ENCODE data around the gene KDM5A.

The KDM5A gene

DNA sequence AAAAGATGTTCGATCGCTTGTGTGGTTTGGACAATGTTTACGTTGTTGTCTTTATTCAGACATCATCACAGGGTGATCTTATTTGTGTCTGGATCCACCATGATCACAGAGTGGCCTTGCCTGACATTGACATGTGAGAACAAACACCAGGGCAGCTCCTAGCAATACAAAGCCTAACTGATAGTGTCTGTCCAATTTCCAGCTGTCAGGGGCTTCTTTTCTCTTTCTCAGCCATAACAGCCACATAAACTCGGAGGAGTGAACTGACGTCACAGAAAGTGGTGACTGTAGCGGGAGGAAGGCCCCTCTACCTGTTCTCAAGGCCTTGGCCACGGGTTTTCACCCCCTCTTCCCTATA is 120.7 kb downstream of the KDM5A start:
- DNase-seq, result no peak

DNA sequence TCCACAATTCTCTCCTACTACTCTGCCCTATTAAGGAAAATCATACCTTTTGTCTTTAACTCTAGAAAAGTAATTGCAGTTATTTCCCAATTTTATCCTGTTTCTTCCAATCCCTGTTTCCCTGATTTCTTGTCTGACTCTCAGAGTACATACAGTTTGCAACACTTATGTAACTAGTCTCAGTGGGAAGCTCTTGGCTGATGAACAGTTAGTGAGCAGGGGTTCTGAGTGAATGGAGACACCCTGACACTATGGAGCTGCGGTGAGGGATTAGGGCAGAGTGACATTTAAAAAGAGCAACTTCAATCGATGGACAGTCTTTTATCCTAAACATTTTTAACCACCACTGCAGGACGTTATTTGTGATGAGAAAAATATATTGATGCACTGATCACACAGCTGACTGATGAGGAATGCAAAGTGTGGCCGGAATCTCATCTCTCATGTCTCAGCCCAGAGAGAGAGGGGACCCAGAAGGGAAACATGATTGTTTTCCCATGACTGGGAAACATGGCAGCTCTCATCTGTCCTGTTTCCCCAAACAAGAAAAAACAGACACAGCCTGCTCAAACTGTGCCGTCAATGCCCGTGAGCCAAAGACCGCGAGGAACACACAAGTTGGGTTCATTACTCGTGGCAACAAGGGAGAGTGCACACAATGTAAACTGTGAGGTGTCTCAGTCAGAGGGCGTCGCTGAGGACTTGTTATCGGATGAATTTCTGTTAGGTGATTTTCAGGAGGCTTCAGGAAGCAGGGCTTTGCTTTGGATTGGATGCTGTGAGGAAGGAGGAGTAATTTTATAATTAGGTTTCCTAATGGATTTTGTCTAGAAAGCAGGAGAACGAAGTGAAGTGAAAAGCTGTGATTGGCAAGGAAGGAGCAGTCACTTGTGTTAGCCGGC is 121.3 kb downstream of the KDM5A start:
- DNase-seq, result no peak

DNA sequence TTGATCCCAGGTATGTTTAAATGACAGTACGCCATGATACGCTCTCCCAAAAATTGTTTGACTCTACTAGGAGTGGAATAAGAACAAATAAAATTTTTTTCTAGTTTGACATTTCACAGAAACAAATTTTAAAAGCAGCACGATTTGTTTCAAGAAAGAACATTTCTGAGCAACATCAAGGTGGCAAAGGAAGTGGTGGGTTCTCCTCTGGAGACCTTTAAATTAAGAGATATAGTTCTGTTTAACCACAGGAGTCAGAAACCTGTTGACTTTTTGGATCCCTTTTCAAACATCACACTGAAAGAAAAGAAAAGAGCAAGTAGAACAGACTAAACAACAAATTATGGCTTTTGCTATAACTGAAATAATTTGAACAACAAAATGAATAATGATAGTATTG is 124.0 kb downstream of the KDM5A start:
- DNase-seq, result no peak

DNA sequence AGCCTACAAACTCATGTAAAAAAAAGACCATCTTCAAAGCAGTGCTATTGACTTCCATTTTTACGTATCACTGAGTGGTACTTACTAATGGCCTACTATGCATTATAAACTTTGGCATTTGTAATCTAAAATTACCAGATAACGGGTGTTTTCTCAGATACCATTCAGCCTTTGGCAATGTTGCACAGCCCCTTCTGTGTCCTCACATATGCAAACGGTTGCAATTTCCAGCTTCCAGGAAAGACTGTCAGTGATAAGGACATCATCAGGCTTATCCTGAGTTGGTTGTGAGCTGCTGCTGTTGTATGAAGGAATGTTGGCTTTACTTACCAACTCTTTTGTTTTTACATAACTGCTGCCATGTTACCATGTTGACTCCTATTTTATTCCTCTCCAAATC is 124.9 kb downstream of the KDM5A start:
- no peak for DNase-seq

DNA sequence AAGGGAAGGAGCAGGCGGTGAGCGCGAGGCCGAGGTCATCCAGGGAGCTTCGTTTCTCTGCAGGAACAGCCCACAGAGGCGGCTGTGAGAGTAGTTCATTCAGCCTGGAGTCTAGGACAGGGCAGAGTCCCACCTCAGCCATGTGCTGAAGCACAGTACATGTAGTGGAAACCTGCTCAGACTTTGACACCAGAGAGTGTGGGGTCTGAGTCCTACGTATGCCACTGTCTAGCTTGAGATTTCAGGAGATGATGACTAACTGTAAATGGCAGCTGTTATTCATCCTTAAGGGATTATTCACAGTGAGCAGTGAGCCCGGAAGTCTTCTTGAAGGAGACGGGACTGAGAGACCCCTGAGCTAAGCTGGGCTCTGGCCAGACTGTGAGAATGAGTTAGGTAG is 125.5 kb downstream of the KDM5A start:
- DNase-seq, result no peak

DNA sequence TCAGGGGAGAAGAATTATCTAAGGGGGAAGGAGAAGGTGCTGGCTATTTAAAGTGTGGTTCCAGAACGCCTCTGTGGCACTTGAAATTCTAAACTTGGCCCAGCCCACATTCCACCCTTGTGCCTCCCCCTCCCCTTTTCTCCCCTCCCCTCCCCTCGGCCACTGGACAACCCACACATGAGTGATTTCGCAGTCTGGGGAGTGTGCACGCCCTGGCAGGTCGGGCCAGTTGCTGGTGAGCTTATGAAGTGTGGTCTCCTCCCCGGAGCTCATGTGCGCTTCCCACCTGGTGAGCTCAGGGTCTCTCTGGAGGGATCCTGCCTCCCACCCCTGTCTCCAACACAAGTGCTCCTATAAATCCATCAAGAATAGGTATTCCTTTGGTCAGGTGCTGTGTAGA is 126.3 kb downstream of the KDM5A start, which contains the start of gene SLC6A13:
SLC6A13 (minus strand) TSS at position 20 of the 400 bp plus-strand sequence. CDS start 2,784 bp downstream, outside the sequence.
- no peak for DNase-seq

DNA sequence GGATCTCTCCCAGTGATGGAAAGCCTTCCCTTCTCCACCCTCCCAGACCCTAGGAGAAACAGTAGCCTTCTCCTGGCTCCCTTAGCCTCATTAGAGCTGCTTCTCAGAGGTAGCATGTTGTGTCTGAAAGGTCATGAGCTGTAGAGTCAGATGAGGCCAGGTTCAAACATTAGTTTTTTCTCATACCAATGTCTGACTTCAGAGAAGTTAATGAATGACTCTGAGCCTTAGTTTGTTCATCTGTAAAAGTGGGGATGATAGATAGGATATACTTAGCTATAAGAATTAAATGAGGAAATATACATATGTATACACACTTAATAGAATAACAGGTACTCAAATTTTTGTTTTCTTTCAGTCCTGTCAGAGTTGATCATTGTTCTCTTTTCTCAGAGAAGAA is 127.0 kb downstream of the KDM5A start:
- DNase-seq, result no peak

DNA sequence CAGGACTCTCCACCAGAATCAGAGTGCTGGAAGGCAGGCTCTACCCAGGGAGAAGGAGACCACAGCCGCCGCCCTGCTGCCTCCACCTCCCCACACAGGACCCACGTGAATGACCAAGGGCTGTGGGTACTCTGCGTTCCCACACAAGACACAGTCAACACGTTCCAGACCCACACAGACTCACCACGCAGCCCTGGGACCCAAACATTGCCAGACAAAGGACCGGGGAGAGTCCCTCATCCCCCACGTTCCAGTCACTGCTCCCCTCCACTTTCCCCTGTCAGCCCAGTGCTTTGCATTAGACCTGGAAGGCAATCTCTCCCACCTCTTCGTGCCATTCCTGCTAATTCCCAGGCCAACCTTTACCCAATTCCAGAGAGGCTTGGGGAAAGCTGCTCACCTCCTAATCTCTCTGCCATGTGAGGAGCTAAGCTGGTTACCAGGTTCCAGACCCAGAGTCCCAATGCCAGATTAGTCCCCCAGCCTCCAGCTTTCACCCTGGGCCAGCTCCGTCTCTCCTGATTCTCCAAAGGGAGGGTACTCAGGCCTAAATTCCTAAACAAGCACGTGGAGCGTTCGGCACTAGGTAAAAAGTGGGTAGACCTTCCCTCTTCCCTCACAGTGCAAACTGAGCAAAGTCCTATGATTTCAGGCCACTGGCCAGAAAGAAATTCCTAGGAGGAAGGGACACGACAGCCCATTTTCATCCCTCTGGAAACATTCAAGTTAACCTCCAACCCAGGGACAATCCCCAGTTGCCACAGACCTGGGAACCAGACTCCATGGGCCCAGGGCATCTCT is 131.4 kb downstream of the KDM5A start:
- no peak for DNase-seq

DNA sequence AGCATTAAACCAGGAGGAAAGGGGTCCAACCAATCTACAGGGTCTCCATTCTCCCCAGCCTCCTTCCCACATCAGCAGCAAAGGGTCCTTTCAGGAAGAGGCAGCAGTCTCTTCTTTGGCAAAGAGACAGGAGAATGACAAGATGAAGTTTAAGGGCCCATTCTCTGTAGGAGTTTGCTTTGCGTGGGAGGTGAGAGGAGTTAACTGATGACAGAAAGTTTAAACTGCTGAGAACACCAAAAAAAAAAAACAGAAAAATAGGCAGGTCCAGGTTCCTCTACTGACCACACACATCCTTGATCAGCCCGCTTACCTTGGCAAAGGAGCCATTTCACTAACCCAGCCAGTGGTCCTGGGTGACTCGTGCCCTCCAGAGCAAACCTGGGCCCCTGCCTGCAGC is 132.2 kb downstream of the KDM5A start:
- no peak for DNase-seq

DNA sequence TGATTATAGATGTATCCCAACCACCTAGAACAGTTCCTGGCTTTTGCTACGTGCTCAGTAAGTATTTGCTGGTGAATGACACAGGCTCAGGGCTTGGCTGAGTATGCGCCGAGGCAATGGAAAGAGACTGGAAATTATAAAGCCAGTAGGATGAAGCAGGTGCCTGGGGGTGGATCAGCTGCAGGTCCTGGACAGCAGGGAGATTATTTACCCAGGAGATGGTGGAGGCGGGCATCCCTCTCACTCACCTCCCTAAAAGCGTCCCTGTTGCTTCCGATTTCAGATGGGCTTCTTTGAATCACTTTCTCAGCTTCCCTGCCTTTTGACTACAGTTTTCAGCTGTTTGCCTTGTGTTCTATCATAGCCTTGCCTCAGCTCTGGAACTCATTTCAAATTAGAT is 132.9 kb downstream of the KDM5A start:
- no peak for DNase-seq

DNA sequence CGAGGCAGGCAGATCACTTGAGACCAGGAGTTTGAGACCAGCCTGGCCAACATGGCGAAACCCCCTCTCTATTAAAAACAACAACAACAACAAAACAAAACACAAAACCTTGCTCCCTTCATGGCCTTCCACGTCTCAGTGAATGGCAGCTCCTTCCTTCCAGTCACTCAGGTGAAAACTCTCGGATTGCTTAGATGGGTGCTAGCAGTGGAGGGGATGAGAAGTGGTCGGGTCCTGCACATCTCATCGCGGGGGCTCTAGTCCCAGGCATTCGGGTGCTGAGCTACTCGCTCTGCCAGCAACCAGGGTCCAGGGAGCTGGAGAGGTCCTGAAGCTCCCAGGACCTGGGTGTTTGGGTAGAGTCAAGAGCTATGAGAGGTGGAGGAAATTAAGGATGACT is 134.2 kb downstream of the KDM5A start:
- DNase-seq, result no peak

DNA sequence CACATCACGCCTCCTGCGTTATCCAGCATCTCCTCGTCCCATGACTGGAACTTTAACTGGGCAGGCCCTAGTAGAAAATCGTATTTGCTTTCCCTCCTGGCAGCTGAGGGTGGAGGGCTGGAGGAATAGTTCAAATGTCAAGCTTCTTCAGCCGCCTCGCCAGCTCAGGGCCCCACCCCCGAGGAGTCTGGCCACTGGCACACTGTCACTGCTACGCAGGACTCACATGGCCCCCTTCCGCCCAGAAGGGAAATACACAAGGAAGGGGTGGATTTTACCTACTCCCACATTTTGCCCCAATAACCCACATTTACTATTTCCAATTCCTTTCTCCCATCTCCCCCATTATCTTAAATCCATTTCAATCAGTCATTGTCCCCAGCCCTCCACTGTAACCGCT is 135.1 kb downstream of the KDM5A start:
- no peak for DNase-seq

DNA sequence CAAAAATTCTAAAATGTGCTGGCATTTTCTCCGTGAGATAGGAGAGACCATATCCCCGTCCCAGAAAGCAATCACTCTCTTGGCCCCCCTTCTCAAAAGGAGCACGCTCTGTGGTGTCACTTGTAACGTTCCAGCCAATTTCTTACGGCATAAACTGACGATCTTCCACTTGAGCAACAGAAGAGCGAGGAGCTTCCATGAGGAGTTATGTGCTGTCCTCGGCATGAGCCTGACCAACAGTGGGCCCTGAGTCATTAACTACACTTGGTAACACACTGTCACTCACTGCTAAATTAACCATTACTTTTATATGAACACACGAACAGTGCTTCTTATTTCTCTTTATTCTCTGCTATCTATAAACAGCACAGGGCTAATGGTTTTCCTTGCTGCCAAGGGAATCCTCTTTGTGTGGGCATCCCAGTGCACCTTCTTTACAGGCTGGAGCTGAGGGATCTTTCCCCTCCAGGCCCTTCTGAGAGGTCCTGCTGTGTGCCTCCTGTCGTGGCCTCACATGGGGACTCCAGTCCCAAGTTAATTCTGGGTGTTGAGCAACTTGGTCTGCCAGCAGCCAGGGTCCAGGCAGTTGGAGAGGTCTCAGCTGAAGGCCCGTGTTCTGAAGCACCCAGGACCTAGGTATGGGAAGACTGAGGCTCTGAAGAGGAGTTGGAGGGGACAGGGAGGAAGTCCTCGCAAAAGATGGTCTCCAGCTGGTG is 135.8 kb downstream of the KDM5A start:
- no peak for DNase-seq

DNA sequence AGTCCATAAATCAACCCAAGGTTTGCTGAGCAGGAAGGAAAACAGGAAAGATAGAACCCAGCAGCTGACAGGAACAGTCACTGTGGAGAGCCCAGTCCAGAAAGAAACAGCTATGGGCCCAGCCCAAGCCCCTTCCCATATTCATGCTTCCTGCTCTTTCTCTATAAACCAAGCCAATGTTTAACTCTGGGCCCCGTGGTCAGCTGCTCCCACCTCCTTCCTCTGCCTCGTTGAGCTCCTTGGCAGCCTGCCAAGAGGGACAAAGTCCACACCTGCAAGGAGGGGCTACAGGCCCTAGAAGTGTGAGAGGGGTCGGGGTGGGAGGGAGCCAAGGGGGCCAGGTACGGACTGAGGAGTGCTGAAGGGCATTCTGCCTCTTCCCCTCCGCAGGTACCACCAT is 136.5 kb downstream of the KDM5A start:
- DNase-seq, result no peak

DNA sequence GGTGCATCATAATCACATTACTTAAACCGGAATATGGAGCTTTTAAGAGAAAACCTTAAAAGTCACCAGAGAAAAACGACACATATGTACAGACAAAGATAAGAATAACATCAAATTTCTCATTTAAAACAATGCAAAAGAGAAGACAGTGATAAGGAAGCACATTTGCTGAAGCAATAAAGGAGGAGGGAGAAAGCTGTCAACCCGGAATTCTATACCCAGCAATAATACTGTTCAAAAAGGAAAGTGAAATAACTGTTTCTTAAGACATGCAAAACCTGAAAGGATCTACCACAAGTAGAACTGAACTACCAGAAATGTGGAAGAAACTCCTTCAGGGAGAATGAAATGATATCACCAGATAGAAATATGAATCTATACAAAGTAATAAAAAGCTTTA is 141.8 kb downstream of the KDM5A start:
- DNase-seq, result no peak

DNA sequence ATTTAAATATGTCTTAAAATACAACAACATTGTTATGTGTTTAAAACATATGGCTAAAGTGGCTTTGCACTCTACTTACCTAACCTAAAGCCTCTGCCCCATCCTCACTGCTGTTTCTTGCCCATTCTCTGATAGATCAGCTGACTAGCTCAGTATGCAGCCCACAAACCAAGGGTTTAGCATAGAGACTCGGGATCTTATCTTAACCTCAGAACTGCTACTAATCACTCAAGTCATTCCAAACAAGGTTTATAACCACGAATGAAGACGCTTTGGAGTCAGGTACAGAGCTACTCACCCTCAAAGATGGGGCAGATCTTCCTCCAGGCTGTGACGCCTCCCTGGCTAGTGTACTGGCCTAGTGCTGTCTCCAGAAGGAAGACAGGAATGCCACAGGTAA is 145.7 kb downstream of the KDM5A start:
- DNase-seq, result no peak

DNA sequence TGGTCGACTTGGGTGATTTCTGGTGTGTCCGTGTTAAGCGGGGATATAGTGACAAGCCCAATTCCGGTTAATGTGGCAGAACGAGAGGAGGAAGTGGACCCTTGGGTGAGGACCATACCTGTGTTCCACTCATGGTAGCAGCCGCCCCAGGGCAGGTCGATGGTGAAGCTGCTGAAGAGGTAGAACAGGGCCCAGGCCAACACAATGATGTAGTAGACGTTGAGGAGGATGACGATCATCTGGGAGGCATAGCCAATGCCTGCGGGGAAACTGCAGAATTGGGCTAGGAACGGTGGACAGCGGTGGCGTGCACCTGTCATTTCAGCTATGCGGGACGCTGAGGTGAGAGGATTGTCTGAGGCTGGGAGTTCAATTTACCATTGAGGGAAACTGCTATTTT is 146.6 kb downstream of the KDM5A start:
- DNase-seq, result no peak

DNA sequence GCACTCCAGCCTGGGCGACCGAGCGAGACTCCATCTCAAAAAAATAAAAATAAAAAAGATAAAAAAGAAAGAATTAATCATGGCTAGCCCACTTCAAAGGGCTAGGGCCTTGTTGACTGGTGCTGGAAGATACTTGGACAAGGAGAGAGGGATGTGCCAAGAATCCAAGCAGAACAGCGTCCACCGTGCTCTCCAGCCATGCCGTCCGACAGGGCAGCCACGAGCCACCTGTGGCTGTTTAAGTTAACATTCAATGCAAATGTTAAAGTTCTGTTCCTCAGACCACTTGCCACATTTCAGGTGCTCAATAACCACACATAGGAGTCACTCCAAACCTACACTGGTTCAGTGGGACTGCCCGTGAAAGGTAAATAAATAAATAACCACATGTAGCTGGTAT is 147.9 kb downstream of the KDM5A start:
- no peak for DNase-seq

DNA sequence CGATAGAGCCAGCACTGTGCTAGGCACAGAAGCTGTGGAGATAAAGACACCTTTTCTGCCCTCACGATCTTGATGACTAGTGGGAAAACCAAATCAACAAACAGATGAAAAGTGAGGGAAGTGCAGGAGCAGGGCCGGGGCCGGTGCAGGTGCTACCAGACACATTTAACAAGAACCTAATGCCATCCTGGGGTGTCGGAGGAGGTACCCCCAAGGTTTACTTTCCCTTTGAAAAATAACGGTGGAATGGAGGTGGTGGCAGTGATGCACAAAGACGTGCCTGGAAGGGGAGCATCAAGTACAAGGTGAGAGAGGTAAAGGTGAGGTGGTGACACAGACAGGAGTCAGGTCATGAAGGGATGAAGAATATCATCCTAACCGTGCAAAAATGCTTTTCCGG is 148.6 kb downstream of the KDM5A start:
- DNase-seq, result no peak

DNA sequence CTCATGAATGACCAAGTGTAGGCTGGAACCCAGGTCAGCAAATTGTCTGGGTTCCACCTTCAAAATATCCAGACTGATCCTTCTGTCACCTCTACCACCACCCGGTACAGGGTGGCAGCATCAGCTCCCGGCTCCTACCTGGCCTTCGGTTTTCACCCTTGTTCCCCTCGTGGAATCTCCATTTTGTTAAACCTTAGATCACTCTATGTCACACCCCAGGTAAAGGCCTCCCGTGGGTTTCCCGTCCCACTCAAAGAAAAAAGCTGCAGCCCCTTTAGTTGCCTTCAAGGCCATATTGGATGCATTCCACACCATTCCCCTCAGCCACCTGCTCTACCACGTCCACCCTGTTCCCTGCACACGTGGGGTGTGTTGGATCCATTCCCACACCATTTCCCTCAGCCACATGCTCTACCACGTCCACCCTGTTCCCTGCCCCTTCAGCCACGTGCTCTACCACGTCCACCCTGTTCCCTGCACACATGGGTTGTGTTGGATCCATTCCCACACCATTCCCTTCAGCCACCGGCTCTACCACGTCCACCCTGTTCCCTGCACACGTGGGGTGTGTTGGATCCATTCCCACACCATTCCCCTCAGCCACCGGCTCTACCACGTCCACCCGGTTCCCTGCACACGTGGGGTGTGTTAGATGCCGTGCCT is 150.3 kb downstream of the KDM5A start:
- no peak for DNase-seq

DNA sequence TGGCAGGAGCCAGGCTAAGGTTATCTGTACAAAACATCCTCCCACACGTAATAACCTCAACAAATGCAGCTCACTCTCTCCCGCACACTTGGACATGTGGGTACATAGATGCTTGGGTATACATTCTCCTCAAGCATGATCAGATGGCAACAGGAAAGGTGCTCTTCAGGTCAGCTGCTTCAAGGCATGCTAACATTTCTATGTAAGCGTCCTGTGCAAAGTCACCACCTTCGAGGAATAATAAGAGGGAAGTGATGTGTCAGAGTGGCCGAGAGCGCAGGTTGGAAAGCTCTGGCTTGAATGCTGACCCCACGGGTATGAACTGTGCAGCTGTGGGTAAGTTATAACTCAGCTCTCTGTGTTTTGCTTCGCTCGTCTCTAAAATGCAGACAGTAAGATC is 151.0 kb downstream of the KDM5A start:
- no peak for DNase-seq

DNA sequence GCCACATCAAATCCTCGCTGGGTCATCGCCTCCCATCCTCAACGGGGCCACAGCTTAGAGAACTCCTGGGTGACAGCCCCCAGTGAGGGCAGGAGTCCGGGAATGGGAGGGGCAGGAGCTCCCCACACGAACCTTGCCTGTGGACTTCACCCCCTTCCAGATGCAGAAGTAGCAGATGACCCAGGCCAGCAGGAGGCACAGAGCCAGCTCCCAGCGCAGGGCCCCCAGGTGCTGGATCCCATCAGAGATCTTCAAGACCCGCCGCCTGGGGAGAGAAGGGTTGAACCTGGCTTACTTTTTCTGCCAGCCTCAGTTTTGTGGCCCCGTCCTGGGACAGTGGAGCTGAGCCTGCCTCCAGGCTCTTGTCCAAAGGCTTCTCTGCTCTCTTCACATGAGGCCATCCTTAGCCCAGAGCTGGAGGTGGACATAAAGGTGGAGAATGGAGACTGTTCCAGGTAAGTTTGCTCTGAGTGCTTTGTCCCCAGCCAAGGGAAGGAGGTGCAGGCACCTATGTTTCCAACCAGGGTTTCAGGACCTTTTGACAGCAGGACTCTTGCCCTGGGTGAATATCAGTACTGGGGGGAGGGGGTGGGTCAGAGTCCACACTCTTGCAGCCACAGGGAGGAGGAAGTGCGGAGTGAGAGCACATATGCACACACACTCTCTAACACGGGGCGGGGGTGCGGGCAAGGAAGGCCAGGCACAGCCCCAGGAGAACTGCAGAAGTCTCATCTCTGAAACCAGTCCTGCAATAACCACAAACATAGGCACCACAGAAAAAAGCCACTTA is 151.9 kb downstream of the KDM5A start:
- no peak for DNase-seq
